IMR-90 (cell line): Measurements from ENCODE around the gene FAM174C. TPM values are rescaled to one million over a fixed set of nuclear protein-coding genes. Genes with fewer than 3 reads are reported as not detected.

ENCODE experiments used
- ATAC-seq: fragments of 200-7000 bp; cut with Tn5 transposase; 2 replicates; pipeline ENCODE4 v1.9.1; 2020; ENCODE audit warnings: low read depth, mild to moderate bottlenecking, moderate library complexity
- BruUV-seq: library from RNA; stranded (reverse); fragments of 400-500 nt; replicated peaks from 2 replicates; lab custom pipeline; 2021; lab: Mats Ljungman, UMichigan
- CTCF ChIA-PET: fragments of 300-600 bp; formaldehyde crosslinking; extraction: SDS; loops from one replicate; lab custom pipeline; 2021; ENCODE audit warnings: antibody characterized with exemption; lab: Yijun Ruan, JAX
- POLR2A ChIA-PET: fragments of 300-600 bp; sonication (Branson Sonifier 250); formaldehyde crosslinking; loops from one replicate; lab custom pipeline; 2022; ENCODE audit warnings: antibody characterized with exemption; ENCODE audit not compliant: unreplicated experiment; lab: Charles Lee
- DNase-seq: peaks from one replicate; pipeline ENCODE4 v3.0.0; 2013
- H2AFZ ChIP-seq: replicated peaks from 2 replicates; pipeline ENCODE3; 2013; ENCODE audit warnings: low read length, mild to moderate bottlenecking; ENCODE audit not compliant: poor library complexity
- H2AK5ac ChIP-seq: 2 replicates; pipeline ENCODE4 v1.6.1; 2013; ENCODE audit warnings: low read depth, low read length, inconsistent platforms
- H2AK9ac ChIP-seq: replicated peaks from 2 replicates; pipeline ENCODE3; 2013; ENCODE audit warnings: mild to moderate bottlenecking, low read depth, low read length, moderate library complexity; ENCODE audit not compliant: poor library complexity
- H2BK120ac ChIP-seq: 2 replicates; pipeline ENCODE4 v1.6.1; 2013; ENCODE audit warnings: low read depth, low read length, inconsistent platforms
- H2BK15ac ChIP-seq: 3 replicates; pipeline ENCODE4 v1.6.1; 2013; ENCODE audit warnings: low read depth, low read length, inconsistent platforms
- H2BK20ac ChIP-seq: 2 replicates; pipeline ENCODE4 v1.6.1; 2013; ENCODE audit warnings: low read depth, mild to moderate bottlenecking, inconsistent platforms, low read length, moderate library complexity
- H2BK5ac ChIP-seq: 2 replicates; pipeline ENCODE4 v1.6.1; 2013; ENCODE audit warnings: mild to moderate bottlenecking, low read depth, low read length, inconsistent platforms; ENCODE audit not compliant: poor library complexity, severe bottlenecking
- H3K14ac ChIP-seq: replicated peaks from 2 replicates; pipeline ENCODE4 v1.6.1; 2013; ENCODE audit warnings: low read depth, low read length, inconsistent platforms
- H3K18ac ChIP-seq: 2 replicates; pipeline ENCODE4 v1.6.1; 2013; ENCODE audit warnings: low read depth, low read length, control low read depth
- H3K23ac ChIP-seq: 2 replicates; pipeline ENCODE4 v1.6.1; 2013; ENCODE audit warnings: low read depth, low read length, inconsistent platforms
- H3K27ac ChIP-seq: 2 replicates; pipeline ENCODE4 v1.5.1; 2013; ENCODE audit warnings: mild to moderate bottlenecking, control low read depth, low read length; ENCODE audit not compliant: insufficient read depth
- H3K27me3 ChIP-seq: 2 replicates; pipeline ENCODE4 v1.6.1; 2013; ENCODE audit warnings: low read length; ENCODE audit not compliant: control insufficient read depth, insufficient read depth
- H3K36me3 ChIP-seq: 2 replicates; pipeline ENCODE4 v1.6.1; 2013; ENCODE audit warnings: low read length, mixed read lengths; ENCODE audit not compliant: control insufficient read depth, insufficient read depth
- H3K4ac ChIP-seq: 2 replicates; pipeline ENCODE4 v1.6.1; 2013; ENCODE audit warnings: low read depth, low read length, inconsistent platforms
- H3K4me1 ChIP-seq: 2 replicates; pipeline ENCODE4 v1.6.1; 2013; ENCODE audit warnings: low read length, mixed read lengths; ENCODE audit not compliant: control insufficient read depth, insufficient read depth
- H3K4me2 ChIP-seq: 2 replicates; pipeline ENCODE4 v1.6.1; 2013; ENCODE audit warnings: low read depth, mild to moderate bottlenecking, control low read depth, low read length, moderate library complexity
- H3K4me3 ChIP-seq: 2 replicates; pipeline ENCODE4 v1.5.1; 2013; ENCODE audit warnings: low read depth, mild to moderate bottlenecking, control low read depth, low read length, moderate library complexity; ENCODE audit not compliant: insufficient read depth
- H3K56ac ChIP-seq: 2 replicates; pipeline ENCODE4 v1.6.1; 2013; ENCODE audit warnings: low read length, inconsistent platforms; ENCODE audit not compliant: insufficient read depth; ENCODE audit errors: extremely low read depth
- H3K79me1 ChIP-seq, 2 experiments: 2 replicates each; pipeline ENCODE4 v1.6.1; 2013; ENCODE audit warnings: low read length in 2 of 2, inconsistent platforms in 1 of 2, low read depth in 1 of 2
- H3K9ac ChIP-seq: 2 replicates; pipeline ENCODE4 v1.6.1; 2013; ENCODE audit warnings: low read depth, low read length, control low read depth
- H3K9me1 ChIP-seq: 2 replicates; pipeline ENCODE4 v1.6.1; 2013; ENCODE audit warnings: low read length, inconsistent platforms; ENCODE audit not compliant: insufficient read depth
- H3K9me3 ChIP-seq: 2 replicates; pipeline ENCODE4 v1.6.1; 2013; ENCODE audit warnings: low read length; ENCODE audit not compliant: control insufficient read depth, insufficient read depth
- H4K20me1 ChIP-seq: 2 replicates; pipeline ENCODE4 v1.6.1; 2013; ENCODE audit warnings: low read length, inconsistent platforms; ENCODE audit not compliant: insufficient read depth
- H4K5ac ChIP-seq: 2 replicates; pipeline ENCODE4 v1.6.1; 2013; ENCODE audit warnings: mild to moderate bottlenecking, low read depth, low read length, control low read depth
- H4K8ac ChIP-seq, 2 experiments: 2 replicates each; pipeline ENCODE4 v1.6.1; 2013; ENCODE audit warnings: low read depth in 2 of 2, low read length in 2 of 2, control low read depth in 1 of 2, inconsistent platforms in 1 of 2
- H4K91ac ChIP-seq: 2 replicates; pipeline ENCODE4 v1.6.1; 2013; ENCODE audit warnings: low read depth, low read length, inconsistent platforms; ENCODE audit not compliant: insufficient read depth
- BHLHE40 ChIP-seq: fragments of 150-350 bp; IDR thresholded peaks from 2 replicates; pipeline ENCODE4 v1.6.1; 2016; ENCODE audit warnings: mild to moderate bottlenecking, low read depth, low read length
- CEBPB ChIP-seq: IDR thresholded peaks from 2 replicates; pipeline ENCODE4 v1.6.1; 2012; ENCODE audit warnings: low read depth, low read length, improper control_type of control experiment
- CHD1 ChIP-seq: IDR thresholded peaks from 2 replicates; pipeline ENCODE4 v1.6.1; 2012; ENCODE audit warnings: low read depth, low read length, improper control_type of control experiment
- FOS ChIP-seq: fragments of 150-350 bp; IDR thresholded peaks from 2 replicates; pipeline ENCODE4 v1.6.1; 2016; ENCODE audit warnings: low read depth, low read length
- MAFK ChIP-seq: IDR thresholded peaks from 2 replicates; pipeline ENCODE4 v1.6.1; 2012; ENCODE audit warnings: low read depth, low read length, improper control_type of control experiment
- MAZ ChIP-seq: IDR thresholded peaks from 2 replicates; pipeline ENCODE4 v1.6.1; 2012; ENCODE audit warnings: low read depth, mild to moderate bottlenecking, low read length, improper control_type of control experiment, moderate library complexity, borderline replicate concordance
- MXI1 ChIP-seq: IDR thresholded peaks from 2 replicates; pipeline ENCODE4 v1.6.1; 2012; ENCODE audit warnings: low read depth, mild to moderate bottlenecking, low read length, moderate library complexity, borderline replicate concordance
- NFE2L2 ChIP-seq: fragments of 150-350 bp; IDR thresholded peaks from 2 replicates; pipeline ENCODE4 v1.6.1; 2016; ENCODE audit warnings: low read depth, mild to moderate bottlenecking, low read length
- POLR2A ChIP-seq: IDR thresholded peaks from 2 replicates; pipeline ENCODE4 v1.6.1; 2012; ENCODE audit warnings: mild to moderate bottlenecking, low read depth, low read length
- RAD21 ChIP-seq: IDR thresholded peaks from 2 replicates; pipeline ENCODE4 v1.6.1; 2012; ENCODE audit warnings: low read length, improper control_type of control experiment
- RCOR1 ChIP-seq: IDR thresholded peaks from 2 replicates; pipeline ENCODE4 v1.6.1; 2012; ENCODE audit warnings: mild to moderate bottlenecking, low read length, improper control_type of control experiment; ENCODE audit not compliant: insufficient replicate concordance
- RFX5 ChIP-seq: IDR thresholded peaks from 2 replicates; pipeline ENCODE4 v1.8.0; 2012; ENCODE audit warnings: low read depth, mild to moderate bottlenecking, low read length, moderate library complexity
- SMC3 ChIP-seq: fragments of 150-350 bp; IDR thresholded peaks from 2 replicates; pipeline ENCODE4 v1.6.1; 2016; ENCODE audit warnings: low read depth, mild to moderate bottlenecking, antibody characterized with exemption, low read length, moderate library complexity
- WGBS, 2 experiments: methylation state at CpG; one replicate each; pipeline versions ENCODE4 v1.1.5 to v1.1.7; 2013; ENCODE audit warnings: missing lambda C conversion rate in 2 of 2; ENCODE audit not compliant: insufficient read length in 1 of 2; ENCODE audit errors: extremely low coverage in 2 of 2; 5-methylcytosine and 5-hydroxymethylcytosine counted together
- dilution Hi-C: fragments of 300-500 bp; cut with HindIII; formaldehyde crosslinking; loops from one replicate; pipeline ENCODE4 v1.14.3; 2018; ENCODE audit warnings: low sequenced_read_pairs; ENCODE audit not compliant: unreplicated experiment
- in situ Hi-C: fragments of 300-500 bp; cut with MboI; formaldehyde crosslinking; loops from 3 replicates; pipeline ENCODE4 v1.14.3; 2019; ENCODE audit warnings: low sequenced_read_pairs, inconsistent platforms, mixed read lengths
- intact Hi-C: fragments of 100-400 bp; cut with micrococcal nuclease; formaldehyde crosslinking; loops from 2 replicates; pipeline ENCODE4 v1.10.0; 2022
- polyA plus RNA-seq, 3 experiments: library from polyadenylated mRNA; depleted of rRNA; stranded (reverse); fragments of >200 nt; gene quantifications; 2 replicates each; pipeline ENCODE4 v1.2.3, GENCODE V29; 2012; ENCODE audit warnings: low replicate concordance in 1 of 3
- total RNA-seq: library from RNA; depleted of rRNA; stranded (reverse); fragments of >200 nt; gene quantifications from 2 replicates; pipeline ENCODE4 v1.2.3, GENCODE V29; 2012
- TF ChIP-seq, protein P1 (sequence below): fragments of 150-350 bp; IDR thresholded peaks from 2 replicates; pipeline ENCODE4 v1.6.1; 2017; ENCODE audit warnings: mild to moderate bottlenecking, antibody characterized with exemption, low read length, low read depth
- TF ChIP-seq, protein P2 (sequence below): conservative IDR thresholded peaks from 2 replicates; pipeline ENCODE4 v1.5.1; 2012; ENCODE audit warnings: mild to moderate bottlenecking, low read depth, low read length, improper control_type of control experiment

Gene FAM174C
- total and polyA plus RNA-seq, 2 of the 4 experiments (the other 2 are of a cell fraction), result 7.5 to 61.8 TPM

DNA sequence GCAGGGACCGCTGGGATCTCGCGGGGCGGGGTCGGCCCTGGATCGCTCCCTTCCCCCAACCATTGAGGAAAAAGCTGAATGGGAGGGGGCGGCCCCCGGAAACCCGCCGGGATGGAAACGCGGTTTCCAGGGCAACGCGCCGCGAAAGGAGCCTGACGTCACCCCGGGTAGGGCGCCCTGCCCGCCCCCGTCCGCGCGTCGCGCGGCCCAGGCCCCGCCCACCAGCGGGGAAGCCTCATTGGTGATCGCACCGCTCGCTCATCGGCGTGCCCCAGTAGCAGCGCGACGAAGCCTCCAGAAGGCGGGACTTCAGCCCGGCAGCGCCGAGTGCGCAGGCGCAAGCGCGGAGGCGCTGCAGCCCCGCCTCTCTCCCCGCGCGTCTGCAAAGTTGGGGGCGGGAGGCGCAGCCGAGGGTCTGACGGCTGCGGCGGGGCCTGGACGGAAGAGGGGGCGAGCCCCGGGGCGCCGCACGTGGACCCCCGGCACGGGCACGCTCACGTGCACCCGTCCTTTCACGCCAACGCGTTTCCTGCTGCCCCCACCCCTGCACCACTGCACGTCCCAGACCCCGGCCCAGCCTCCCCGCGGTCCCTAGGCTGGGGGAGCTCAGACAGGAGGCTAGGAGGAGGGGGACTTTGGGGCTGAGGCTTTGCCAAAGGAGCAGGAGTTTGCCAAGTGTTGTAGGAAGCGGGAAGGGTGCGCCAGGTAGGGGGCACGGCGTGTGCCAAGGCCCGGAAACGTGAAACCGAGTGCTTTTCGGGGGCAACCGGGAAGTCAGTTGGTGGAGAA lies 14.4 kb upstream of the FAM174C start:
- H3K18ac ChIP-seq, result peak overlapping the region; percentile 49
- peak overlapping the region; percentile 69; the same call in 2 of the 3 replicates for H2BK15ac ChIP-seq
- POLR2A ChIA-PET, result interaction anchor here (0.7 kb wide), 1 partner anchor 8 kb away, joined by 3 read pairs; no protein-coding TSS in a partner anchor
- H4K8ac ChIP-seq, result peak overlapping the region; percentile 76 to 91
- ATAC-seq (peak; percentile 83), DNase-seq (peak; percentile 96)
- peak overlapping the region; percentile 85 for H2AFZ ChIP-seq
- H3K4me3 ChIP-seq, result peak overlapping the region; percentile 51
- CTCF ChIA-PET, result no interaction called here
- H2AK9ac ChIP-seq, result peak overlapping the region; percentile 99
- no TSS peak for BruUV-seq
- peak overlapping the region; percentile 92 for H2BK5ac ChIP-seq
- no peaks in the 10 kb centered on the region for H3K9me3 ChIP-seq
- peak overlapping the region; percentile 93 for H3K27ac ChIP-seq
- H3K27me3 ChIP-seq, result no peaks in the 10 kb centered on the region
- peak overlapping the region; percentile 93; the same call in 1 of the 2 replicates for H2BK20ac ChIP-seq
- H3K79me1 ChIP-seq, result peaks cover 0 to 63% of the 10 kb centered on the region in 2 experiments; a peak in 2 of 4 replicates
- peak overlapping the region; percentile 82 for H3K14ac ChIP-seq
- peak overlapping the region; percentile 85 for H3K56ac ChIP-seq
- peak overlapping the region; percentile 88 for H3K4me2 ChIP-seq
- peak overlapping the region; percentile 80 for H3K9ac ChIP-seq
- peak overlapping the region; percentile 97 for H3K4ac ChIP-seq
- H2BK120ac ChIP-seq, result peak overlapping the region; percentile 93
- H3K9me1 ChIP-seq, result peaks cover 11% of the 10 kb centered on the region
- 1% methylated on average over 29 of the region's 83 CpGs; no CpG with 5 or more reads in 1 of the 2 experiments for WGBS, 2 experiments
- H4K5ac ChIP-seq, result peak overlapping the region; percentile 73
- peak overlapping the region; percentile 98 for H3K23ac ChIP-seq
- intact Hi-C loops (no loop called here), dilution Hi-C loops (no loop called here), in situ Hi-C loops (no loop called here)
- peak overlapping the region; percentile 97 for H2AK5ac ChIP-seq
- H4K20me1 ChIP-seq, result peaks cover 45% of the 10 kb centered on the region
- peaks cover 27% of the 10 kb centered on the region for H3K36me3 ChIP-seq
- H3K4me1 ChIP-seq, result peaks cover 47% of the 10 kb centered on the region
- peak overlapping the region; percentile 96 for H4K91ac ChIP-seq
- TF ChIP-seq RFX5 (no peak), BHLHE40 (peak; percentile 97), RCOR1 (no peak), MAFK (no peak), SMC3 (no peak; the same call in 1 of the 2 replicates), RAD21 (no peak), POLR2A (peak; percentile 64; the same call in 1 of the 2 replicates), CEBPB (no peak), FOS (peak; percentile 46; the same call in 1 of the 2 replicates), MAZ (peak; percentile 87), MXI1 (no peak), NFE2L2 (no peak), CHD1 (no peak)
- TF ChIP-seq, protein P1, sequence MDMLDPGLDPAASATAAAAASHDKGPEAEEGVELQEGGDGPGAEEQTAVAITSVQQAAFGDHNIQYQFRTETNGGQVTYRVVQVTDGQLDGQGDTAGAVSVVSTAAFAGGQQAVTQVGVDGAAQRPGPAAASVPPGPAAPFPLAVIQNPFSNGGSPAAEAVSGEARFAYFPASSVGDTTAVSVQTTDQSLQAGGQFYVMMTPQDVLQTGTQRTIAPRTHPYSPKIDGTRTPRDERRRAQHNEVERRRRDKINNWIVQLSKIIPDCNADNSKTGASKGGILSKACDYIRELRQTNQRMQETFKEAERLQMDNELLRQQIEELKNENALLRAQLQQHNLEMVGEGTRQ, result peak; percentile 56
- TF ChIP-seq, protein P2, sequence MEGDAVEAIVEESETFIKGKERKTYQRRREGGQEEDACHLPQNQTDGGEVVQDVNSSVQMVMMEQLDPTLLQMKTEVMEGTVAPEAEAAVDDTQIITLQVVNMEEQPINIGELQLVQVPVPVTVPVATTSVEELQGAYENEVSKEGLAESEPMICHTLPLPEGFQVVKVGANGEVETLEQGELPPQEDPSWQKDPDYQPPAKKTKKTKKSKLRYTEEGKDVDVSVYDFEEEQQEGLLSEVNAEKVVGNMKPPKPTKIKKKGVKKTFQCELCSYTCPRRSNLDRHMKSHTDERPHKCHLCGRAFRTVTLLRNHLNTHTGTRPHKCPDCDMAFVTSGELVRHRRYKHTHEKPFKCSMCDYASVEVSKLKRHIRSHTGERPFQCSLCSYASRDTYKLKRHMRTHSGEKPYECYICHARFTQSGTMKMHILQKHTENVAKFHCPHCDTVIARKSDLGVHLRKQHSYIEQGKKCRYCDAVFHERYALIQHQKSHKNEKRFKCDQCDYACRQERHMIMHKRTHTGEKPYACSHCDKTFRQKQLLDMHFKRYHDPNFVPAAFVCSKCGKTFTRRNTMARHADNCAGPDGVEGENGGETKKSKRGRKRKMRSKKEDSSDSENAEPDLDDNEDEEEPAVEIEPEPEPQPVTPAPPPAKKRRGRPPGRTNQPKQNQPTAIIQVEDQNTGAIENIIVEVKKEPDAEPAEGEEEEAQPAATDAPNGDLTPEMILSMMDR, result no peak
